GM21576 (cell line): ENCODE results near the gene CSN3.
"Not testable (repeated sequence)": the region's sequence is repeated elsewhere in the genome, so short reads cannot be mapped to it uniquely, and the experiment has no call there.

Experiments
- ATAC-seq: cut with Tn5 transposase; IDR thresholded peaks from one replicate; pipeline ENCODE4 v1.9.1; 2021; ENCODE audit warnings: mild to moderate bottlenecking, moderate library complexity; ENCODE audit not compliant: unreplicated experiment

CSN3 gene

GRCh38 chr4:70242297-70242696 lies at the start of gene CSN3:
CSN3 (plus strand) TSS chr4:70242597; CDS start chr4:70244820, 2,223 bp downstream.
- not testable (repeated sequence) for ATAC-seq

GRCh38 chr4:70192895-70193294 lies 49.5 kb upstream of the CSN3 start:
- ATAC-seq = no peak

GRCh38 chr4:70195425-70195824 lies 47.0 kb upstream of the CSN3 start, which contains the start of gene ODAM:
ODAM (plus strand) TSS chr4:70195725; CDS start chr4:70196544, 819 bp downstream.
- ATAC-seq = no peak

- ATAC-seq = no peak
Observed at GRCh38 chr4:70196857-70197256, 45.5 kb upstream of the CSN3 start.

- ATAC-seq = no peak
Observed at GRCh38 chr4:70197842-70198241, 44.6 kb upstream of the CSN3 start.

GRCh38 chr4:70203601-70204000 lies 38.8 kb upstream of the CSN3 start:
- no peak for ATAC-seq

- ATAC-seq = not testable (repeated sequence)
Observed at GRCh38 chr4:70212752-70213151, 29.6 kb upstream of the CSN3 start.

GRCh38 chr4:70216109-70216508 lies 26.3 kb upstream of the CSN3 start:
- ATAC-seq = not testable (repeated sequence)

GRCh38 chr4:70216550-70216949 lies 25.8 kb upstream of the CSN3 start:
- not testable (repeated sequence) for ATAC-seq

GRCh38 chr4:70221389-70221788 lies 21.0 kb upstream of the CSN3 start:
- not testable (repeated sequence) for ATAC-seq

GRCh38 chr4:70221818-70222217 lies 20.6 kb upstream of the CSN3 start:
- not testable (repeated sequence) for ATAC-seq

- no peak for ATAC-seq
Observed at GRCh38 chr4:70225824-70226223, 16.6 kb upstream of the CSN3 start, which contains the start of gene FDCSP. FDCSP (plus strand) TSS chr4:70226124; CDS start chr4:70231195, 5,071 bp downstream.

GRCh38 chr4:70236125-70236524 lies 6.3 kb upstream of the CSN3 start:
- no peak for ATAC-seq

GRCh38 chr4:70239131-70239883 lies 3.1 kb upstream of the CSN3 start:
- no peak for ATAC-seq

GRCh38 chr4:70239884-70240591 lies 2.4 kb upstream of the CSN3 start:
- ATAC-seq = no peak

- no peak for ATAC-seq
Observed at GRCh38 chr4:70243091-70243490, 694 bp downstream of the CSN3 start.

GRCh38 chr4:70251250-70251944 lies 9.0 kb downstream of the CSN3 start:
- ATAC-seq = no peak

GRCh38 chr4:70251945-70252277 lies 9.5 kb downstream of the CSN3 start:
- ATAC-seq = no peak

- ATAC-seq = no peak
Observed at GRCh38 chr4:70269674-70270073, 27.3 kb downstream of the CSN3 start.

GRCh38 chr4:70277121-70277520 lies 34.7 kb downstream of the CSN3 start:
- ATAC-seq = no peak

GRCh38 chr4:70280567-70280966 lies 38.2 kb downstream of the CSN3 start:
- no peak for ATAC-seq

- no peak for ATAC-seq
Observed at GRCh38 chr4:70288651-70289050, 46.3 kb downstream of the CSN3 start.
